WTC11 (cell line): ENCODE measurements around the gene GNG2.

Experiments used
- CREM ChIP-seq: sonication (generic); formaldehyde crosslinking; IDR thresholded peaks from 2 replicates; pipeline ENCODE4 v1.8.1; 2022; ENCODE audit warnings: mild to moderate bottlenecking, missing genetic modification reagents, moderate library complexity
- JUN ChIP-seq: sonication (generic); formaldehyde crosslinking; IDR thresholded peaks from 2 replicates; pipeline ENCODE4 v1.8.0; 2023; ENCODE audit warnings: mild to moderate bottlenecking, missing genetic modification reagents
- NR1H2 ChIP-seq: sonication (generic); formaldehyde crosslinking; IDR thresholded peaks from 2 replicates; pipeline ENCODE4 v1.9.0; 2021; ENCODE audit warnings: mild to moderate bottlenecking, moderate library complexity, missing genetic modification reagents
- NR2C2 ChIP-seq: sonication (generic); formaldehyde crosslinking; IDR thresholded peaks from 2 replicates; pipeline ENCODE4 v1.8.0; 2022; ENCODE audit warnings: mild to moderate bottlenecking, missing genetic modification reagents
- SP1 ChIP-seq: sonication (generic); formaldehyde crosslinking; conservative IDR thresholded peaks from 2 replicates; pipeline ENCODE4 v1.8.1; 2022; ENCODE audit warnings: missing genetic modification reagents
- TCF7 ChIP-seq: sonication (generic); formaldehyde crosslinking; IDR thresholded peaks from 2 replicates; pipeline ENCODE4 v1.8.0; 2022; ENCODE audit warnings: mild to moderate bottlenecking, low read depth, missing genetic modification reagents, moderate library complexity
- TEAD4 ChIP-seq: sonication (generic); formaldehyde crosslinking; IDR thresholded peaks from 2 replicates; pipeline ENCODE4 v1.8.0; 2022; ENCODE audit warnings: mild to moderate bottlenecking, missing genetic modification reagents
- ZNF232 ChIP-seq: sonication (generic); formaldehyde crosslinking; IDR thresholded peaks from 2 replicates; pipeline ENCODE4 v1.8.0; 2022; ENCODE audit warnings: mild to moderate bottlenecking, missing genetic modification reagents
- TF ChIP-seq, protein P1 (sequence below): fragments of 200-600 bp; IDR thresholded peaks from 2 replicates; pipeline ENCODE4 v1.8.0; 2022; ENCODE audit warnings: antibody characterized with exemption
- TF ChIP-seq, protein P2 (sequence below): fragments of 250-450 bp; sonication (Bioruptor Pico); IDR thresholded peaks from 2 replicates; pipeline ENCODE4 v1.8.0; 2021; ENCODE audit warnings: mild to moderate bottlenecking
- TF ChIP-seq, protein P3 (sequence below): sonication (generic); formaldehyde crosslinking; IDR thresholded peaks from 2 replicates; pipeline ENCODE4 v1.8.0; 2022; ENCODE audit warnings: mild to moderate bottlenecking, missing genetic modification reagents
- TF ChIP-seq, protein P4 (sequence below): sonication (generic); formaldehyde crosslinking; IDR thresholded peaks from 2 replicates; pipeline ENCODE4 v1.8.0; 2022; ENCODE audit warnings: mild to moderate bottlenecking, missing genetic modification reagents
- TF ChIP-seq, protein P5 (sequence below): sonication (generic); formaldehyde crosslinking; IDR thresholded peaks from 2 replicates; pipeline ENCODE4 v1.8.0; 2023; ENCODE audit warnings: missing genetic modification reagents

DNA sequence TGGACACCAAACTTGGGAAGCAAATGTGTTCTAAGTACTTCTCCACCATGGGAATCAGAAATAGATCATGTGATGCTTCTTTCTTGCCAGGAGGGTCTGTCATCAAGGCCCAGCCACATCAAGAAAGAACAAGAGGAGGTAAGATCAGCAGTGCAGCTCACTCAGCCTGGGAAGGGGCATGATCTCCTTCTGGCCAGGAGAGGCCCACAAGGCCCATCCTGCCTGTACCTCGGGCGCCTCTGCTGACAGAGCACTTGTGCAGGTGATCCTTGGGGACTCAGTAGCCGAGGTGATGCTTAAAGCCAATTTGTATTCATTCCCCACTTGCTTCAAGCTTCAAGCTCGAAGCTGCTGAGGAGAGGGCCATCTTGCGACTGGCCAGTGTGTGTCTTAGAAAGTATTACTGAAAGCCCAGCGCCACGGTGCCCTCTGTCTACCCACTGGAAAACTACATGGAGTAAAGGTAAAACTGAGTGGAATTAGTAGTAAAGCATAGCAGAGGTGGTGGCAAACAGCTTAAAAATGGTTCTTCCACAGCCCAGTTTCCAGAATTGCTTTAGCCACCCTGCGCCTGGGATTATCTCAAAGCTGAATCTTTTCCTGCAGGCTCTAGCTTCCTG is 155.1 kb downstream of the GNG2 start:
- TF ChIP-seq, protein P1, sequence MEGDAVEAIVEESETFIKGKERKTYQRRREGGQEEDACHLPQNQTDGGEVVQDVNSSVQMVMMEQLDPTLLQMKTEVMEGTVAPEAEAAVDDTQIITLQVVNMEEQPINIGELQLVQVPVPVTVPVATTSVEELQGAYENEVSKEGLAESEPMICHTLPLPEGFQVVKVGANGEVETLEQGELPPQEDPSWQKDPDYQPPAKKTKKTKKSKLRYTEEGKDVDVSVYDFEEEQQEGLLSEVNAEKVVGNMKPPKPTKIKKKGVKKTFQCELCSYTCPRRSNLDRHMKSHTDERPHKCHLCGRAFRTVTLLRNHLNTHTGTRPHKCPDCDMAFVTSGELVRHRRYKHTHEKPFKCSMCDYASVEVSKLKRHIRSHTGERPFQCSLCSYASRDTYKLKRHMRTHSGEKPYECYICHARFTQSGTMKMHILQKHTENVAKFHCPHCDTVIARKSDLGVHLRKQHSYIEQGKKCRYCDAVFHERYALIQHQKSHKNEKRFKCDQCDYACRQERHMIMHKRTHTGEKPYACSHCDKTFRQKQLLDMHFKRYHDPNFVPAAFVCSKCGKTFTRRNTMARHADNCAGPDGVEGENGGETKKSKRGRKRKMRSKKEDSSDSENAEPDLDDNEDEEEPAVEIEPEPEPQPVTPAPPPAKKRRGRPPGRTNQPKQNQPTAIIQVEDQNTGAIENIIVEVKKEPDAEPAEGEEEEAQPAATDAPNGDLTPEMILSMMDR = no peak; the same call in 1 of the 2 replicates
- no peak for TF ChIP-seq TEAD4 (CRISPR knock-in tag)
- TF ChIP-seq NR2C2 = no peak
- no peak for TF ChIP-seq JUN (CRISPR knock-in tag)
- TF ChIP-seq, protein P2, sequence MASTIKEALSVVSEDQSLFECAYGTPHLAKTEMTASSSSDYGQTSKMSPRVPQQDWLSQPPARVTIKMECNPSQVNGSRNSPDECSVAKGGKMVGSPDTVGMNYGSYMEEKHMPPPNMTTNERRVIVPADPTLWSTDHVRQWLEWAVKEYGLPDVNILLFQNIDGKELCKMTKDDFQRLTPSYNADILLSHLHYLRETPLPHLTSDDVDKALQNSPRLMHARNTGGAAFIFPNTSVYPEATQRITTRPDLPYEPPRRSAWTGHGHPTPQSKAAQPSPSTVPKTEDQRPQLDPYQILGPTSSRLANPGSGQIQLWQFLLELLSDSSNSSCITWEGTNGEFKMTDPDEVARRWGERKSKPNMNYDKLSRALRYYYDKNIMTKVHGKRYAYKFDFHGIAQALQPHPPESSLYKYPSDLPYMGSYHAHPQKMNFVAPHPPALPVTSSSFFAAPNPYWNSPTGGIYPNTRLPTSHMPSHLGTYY = no peak
- TF ChIP-seq, protein P3, sequence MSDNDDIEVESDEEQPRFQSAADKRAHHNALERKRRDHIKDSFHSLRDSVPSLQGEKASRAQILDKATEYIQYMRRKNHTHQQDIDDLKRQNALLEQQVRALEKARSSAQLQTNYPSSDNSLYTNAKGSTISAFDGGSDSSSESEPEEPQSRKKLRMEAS (CRISPR knock-in tag) = no peak
- TF ChIP-seq, protein P4, sequence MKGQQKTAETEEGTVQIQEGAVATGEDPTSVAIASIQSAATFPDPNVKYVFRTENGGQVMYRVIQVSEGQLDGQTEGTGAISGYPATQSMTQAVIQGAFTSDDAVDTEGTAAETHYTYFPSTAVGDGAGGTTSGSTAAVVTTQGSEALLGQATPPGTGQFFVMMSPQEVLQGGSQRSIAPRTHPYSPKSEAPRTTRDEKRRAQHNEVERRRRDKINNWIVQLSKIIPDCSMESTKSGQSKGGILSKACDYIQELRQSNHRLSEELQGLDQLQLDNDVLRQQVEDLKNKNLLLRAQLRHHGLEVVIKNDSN (CRISPR knock-in tag) = no peak
- no peak for TF ChIP-seq ZNF232 (CRISPR knock-in tag)
- no peak for TF ChIP-seq CREM
- TF ChIP-seq, protein P5, sequence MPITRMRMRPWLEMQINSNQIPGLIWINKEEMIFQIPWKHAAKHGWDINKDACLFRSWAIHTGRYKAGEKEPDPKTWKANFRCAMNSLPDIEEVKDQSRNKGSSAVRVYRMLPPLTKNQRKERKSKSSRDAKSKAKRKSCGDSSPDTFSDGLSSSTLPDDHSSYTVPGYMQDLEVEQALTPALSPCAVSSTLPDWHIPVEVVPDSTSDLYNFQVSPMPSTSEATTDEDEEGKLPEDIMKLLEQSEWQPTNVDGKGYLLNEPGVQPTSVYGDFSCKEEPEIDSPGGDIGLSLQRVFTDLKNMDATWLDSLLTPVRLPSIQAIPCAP (CRISPR knock-in tag) = no peak
- TF ChIP-seq SP1 (CRISPR knock-in tag) = no peak
- TF ChIP-seq TCF7 = no peak
- no peak for TF ChIP-seq NR1H2 (CRISPR knock-in tag)
